GM21528 (cell line): ENCODE results near the gene FBXO5.
"Not testable (repeated sequence)": the region's sequence is repeated elsewhere in the genome, so short reads cannot be mapped to it uniquely, and the experiment has no call there.

ENCODE experiments used
- ATAC-seq: cut with Tn5 transposase; IDR thresholded peaks from one replicate; pipeline ENCODE4 v1.9.1; 2021; ENCODE audit warnings: mild to moderate bottlenecking, moderate library complexity; ENCODE audit not compliant: unreplicated experiment, low FRiP score

Gene FBXO5

GRCh38 chr6:152982904-152983636 lies at the start of gene FBXO5:
TSS of gene FBXO5 (minus strand) at chr6:152983041. CDS start at chr6:152982959, 82 bp downstream.
- ATAC-seq = peak; percentile 86

- no peak for ATAC-seq
These were observed 49.5 kb upstream of the FBXO5 start for GRCh38 chr6:153032255-153032882.

- ATAC-seq = no peak
These were observed 48.6 kb upstream of the FBXO5 start for GRCh38 chr6:153031335-153031955.

GRCh38 chr6:153028963-153029362 lies 46.1 kb upstream of the FBXO5 start:
- no peak for ATAC-seq

- ATAC-seq = no peak
These were observed 45.4 kb upstream of the FBXO5 start for GRCh38 chr6:153028286-153028685.

- ATAC-seq = no peak
These were observed 44.6 kb upstream of the FBXO5 start for GRCh38 chr6:153027480-153027879.

GRCh38 chr6:153024709-153025017 lies 41.8 kb upstream of the FBXO5 start:
- no peak for ATAC-seq

GRCh38 chr6:153023977-153024708 lies 41.3 kb upstream of the FBXO5 start:
- ATAC-seq = peak; percentile 99

GRCh38 chr6:153018355-153018754 lies 35.5 kb upstream of the FBXO5 start:
- ATAC-seq = no peak

- ATAC-seq = no peak
These were observed 34.0 kb upstream of the FBXO5 start for GRCh38 chr6:153016846-153017245.

- ATAC-seq = no peak
These were observed 32.3 kb upstream of the FBXO5 start for GRCh38 chr6:153015094-153015640.

- no peak for ATAC-seq
These were observed 30.6 kb upstream of the FBXO5 start for GRCh38 chr6:153013438-153013837.

GRCh38 chr6:153012856-153013255 lies 30.0 kb upstream of the FBXO5 start:
- no peak for ATAC-seq

GRCh38 chr6:153003366-153003690 lies 20.5 kb upstream of the FBXO5 start:
- ATAC-seq = peak; percentile 4

- peak; percentile 97 for ATAC-seq
These were observed 19.9 kb upstream of the FBXO5 start, which contains the start of gene MTRF1L for GRCh38 chr6:153002613-153003365. TSS of gene MTRF1L (minus strand) at chr6:153002709. CDS start at chr6:153002685, 24 bp downstream.

- ATAC-seq = peak; percentile 33
These were observed 19.1 kb upstream of the FBXO5 start for GRCh38 chr6:153001767-153002612.

- ATAC-seq = not testable (repeated sequence)
These were observed 17.9 kb upstream of the FBXO5 start for GRCh38 chr6:153000790-153001189.

- no peak for ATAC-seq
These were observed 17.4 kb upstream of the FBXO5 start for GRCh38 chr6:153000243-153000642.

- ATAC-seq = not testable (repeated sequence)
These were observed 16.7 kb upstream of the FBXO5 start for GRCh38 chr6:152999538-152999937.
